NCI-H460 (cell line): ENCODE measurements around the gene ERG. TPM values are rescaled to one million over a fixed set of nuclear protein-coding genes. Genes with fewer than 3 reads are reported as not detected.

Experiments used
- DNase-seq: peaks from one replicate; pipeline ENCODE4 v3.0.0-alpha.2; 2016; ENCODE audit warnings: low read depth; ENCODE audit errors: extremely low read depth
- polyA plus RNA-seq: library from polyadenylated mRNA; depleted of rRNA; stranded (reverse); fragments of >200 nt; gene quantifications from 2 replicates; pipeline ENCODE4 v1.2.3, GENCODE V29; 2014; cell fraction: nucleus; rRNA removed
- total RNA-seq: library from RNA; depleted of rRNA; stranded (reverse); fragments of >200 nt; shearing (Covaris generic); gene quantifications from 2 replicates; pipeline ENCODE4 v1.2.3, GENCODE V29; 2014; rRNA removed

ERG gene, protein sequence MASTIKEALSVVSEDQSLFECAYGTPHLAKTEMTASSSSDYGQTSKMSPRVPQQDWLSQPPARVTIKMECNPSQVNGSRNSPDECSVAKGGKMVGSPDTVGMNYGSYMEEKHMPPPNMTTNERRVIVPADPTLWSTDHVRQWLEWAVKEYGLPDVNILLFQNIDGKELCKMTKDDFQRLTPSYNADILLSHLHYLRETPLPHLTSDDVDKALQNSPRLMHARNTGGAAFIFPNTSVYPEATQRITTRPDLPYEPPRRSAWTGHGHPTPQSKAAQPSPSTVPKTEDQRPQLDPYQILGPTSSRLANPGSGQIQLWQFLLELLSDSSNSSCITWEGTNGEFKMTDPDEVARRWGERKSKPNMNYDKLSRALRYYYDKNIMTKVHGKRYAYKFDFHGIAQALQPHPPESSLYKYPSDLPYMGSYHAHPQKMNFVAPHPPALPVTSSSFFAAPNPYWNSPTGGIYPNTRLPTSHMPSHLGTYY
- total RNA-seq = not detected in 2 replicates
- polyA plus RNA-seq = not detected in 2 replicates

DNA sequence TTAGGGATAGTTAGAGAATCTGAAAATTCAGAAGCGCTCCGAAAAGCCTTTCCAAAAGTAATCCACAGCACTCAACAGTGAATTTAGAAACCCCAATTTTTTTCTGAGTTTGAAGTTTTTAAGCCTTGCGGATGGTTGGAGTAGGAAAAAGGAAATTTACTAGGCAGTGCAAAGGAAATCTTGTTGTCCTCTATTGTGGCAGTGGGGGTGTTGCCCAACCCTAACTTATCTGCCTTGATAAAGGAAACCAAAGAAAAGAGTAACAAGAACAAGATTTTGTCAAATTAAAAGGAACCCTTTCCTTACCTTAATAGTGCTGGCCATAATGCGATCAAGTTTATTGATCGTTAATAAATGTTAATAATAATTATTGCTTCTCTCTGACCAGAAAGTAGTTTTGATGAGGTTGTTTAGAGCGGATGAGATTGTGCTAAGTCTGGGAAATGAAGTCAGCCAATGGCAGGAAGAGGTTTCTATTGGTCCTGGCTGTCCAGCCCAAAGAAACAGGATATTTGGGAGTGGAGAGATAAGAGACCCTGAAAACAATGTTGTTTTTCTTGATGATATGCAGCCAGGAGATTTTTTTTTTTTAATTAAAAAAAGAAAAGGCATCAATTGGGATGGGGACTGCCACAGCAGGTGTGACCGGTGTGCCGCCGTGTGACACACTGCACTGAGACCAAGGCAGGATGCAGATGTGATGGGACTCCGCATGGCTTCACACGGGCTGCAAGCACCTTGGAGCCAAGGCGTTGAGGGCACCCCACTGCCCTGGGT, at the start of gene ERG:
Gene ERG (minus strand): TSS at position 421 of the 777 bp plus-strand sequence. CDS start 97 bp downstream, at position 324.
- DNase-seq = no peak

DNA sequence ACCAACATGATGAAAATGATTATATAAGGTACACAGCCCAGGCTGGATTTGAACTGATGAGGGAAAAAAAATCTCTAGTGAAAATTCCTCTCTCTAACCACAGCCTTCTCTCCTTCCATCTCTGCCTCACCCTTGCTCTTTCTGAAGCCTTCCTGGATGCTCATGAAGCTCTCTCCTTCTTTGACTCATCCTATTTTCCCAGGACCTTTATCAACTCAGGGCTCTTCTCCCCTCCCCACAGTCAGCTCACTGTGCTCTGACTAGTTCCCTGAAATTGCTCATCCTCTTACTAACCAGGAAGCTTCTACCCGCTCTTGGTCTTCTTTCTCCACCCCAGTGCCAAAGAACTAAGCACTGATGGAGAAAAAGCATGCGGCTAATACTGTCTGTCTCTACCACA, 46.4 kb upstream of the ERG start:
- no peak for DNase-seq

DNA sequence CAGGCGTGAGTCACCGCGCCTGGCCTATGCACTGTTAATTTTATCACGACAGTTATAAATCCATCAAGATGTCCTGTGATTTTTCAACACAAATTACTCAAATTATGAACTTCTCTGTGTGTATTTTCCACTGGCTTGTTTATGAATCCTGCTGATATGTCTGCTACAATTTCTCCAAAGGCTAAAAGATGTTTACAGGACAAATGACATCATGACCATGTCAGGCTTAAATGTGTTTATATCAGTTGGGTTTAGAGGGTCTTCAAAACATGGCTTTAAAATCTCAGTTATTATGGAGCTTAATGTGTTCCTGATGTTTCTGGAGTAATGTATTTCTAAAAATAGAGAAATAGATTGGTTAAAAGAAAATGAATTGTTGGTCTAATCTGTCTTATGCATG, 44.0 kb upstream of the ERG start:
- no peak for DNase-seq

DNA sequence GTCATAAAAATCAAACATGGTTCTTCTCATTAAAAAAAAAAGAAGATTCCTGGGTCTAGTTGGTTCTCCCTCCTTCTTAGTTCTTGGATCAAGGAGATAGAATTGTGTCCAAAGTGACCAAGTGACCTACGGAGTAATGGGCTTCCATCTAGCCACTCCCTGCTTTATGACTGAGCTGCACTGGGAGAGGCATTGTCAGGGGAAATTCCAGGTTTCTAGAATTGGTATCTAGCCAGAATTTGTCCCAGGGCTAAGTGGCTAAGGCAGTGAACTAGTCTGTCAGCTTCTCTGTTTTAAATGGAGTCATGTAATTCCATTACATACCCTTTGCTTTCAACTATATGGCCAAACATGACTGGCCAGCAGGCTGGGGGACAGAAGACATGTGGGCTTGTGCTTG, 40.1 kb upstream of the ERG start:
- no peak for DNase-seq

DNA sequence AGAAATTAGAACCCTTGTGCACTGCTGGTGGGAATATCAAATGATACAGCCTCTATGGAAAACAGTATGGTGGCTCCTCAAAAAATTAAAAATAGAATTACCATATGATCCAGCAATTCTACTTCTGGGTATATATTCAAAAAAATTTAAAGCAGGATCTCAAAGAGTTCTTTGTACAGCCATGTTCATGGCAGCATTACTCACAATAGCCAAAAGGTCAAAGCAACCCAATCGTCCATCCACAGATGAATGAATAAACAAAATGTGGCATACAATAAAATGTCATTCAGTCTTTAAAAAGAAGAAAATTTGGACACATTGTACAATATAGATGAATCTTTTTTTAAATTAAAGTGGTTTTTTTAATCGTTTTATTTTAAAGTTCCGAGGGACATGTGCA, 36.3 kb upstream of the ERG start:
- no peak for DNase-seq

DNA sequence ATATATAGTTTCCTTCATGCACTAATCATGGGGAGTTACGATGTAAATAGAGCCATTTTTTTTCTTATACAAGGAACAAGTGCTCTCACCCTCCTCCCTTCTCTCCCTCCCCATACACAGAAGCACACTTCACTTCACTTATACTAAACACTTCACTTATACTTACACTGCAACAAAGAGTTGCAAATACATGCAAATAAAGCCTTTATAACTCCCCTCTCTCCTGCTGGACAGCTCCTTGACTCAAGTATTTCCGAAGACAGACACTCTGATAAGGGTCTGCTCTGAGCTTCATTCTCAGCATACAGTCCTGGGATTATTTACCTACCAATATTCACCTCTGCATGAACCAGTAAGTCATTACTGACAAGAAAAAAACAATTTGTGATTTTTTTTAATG, 35.6 kb upstream of the ERG start:
- no peak for DNase-seq

DNA sequence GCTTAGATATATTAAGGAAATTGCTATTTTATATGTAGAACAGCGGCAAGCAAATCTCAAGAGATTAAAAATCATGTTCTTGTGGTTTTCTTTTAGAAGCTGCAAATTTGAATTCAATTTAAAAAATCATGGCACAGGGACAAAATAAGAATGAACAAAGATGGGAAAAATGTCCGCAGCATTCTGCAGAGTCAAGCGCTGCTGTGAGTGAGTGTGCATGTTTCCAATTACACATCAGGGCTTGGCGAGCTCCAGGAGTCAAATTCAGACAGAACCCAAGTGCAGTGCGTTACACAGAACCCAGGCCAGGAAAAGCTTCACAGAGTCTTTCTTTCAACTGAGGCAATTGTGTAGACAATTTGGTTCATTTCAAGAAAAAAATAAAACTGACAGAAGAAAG, 33.3 kb upstream of the ERG start:
- DNase-seq = no peak

DNA sequence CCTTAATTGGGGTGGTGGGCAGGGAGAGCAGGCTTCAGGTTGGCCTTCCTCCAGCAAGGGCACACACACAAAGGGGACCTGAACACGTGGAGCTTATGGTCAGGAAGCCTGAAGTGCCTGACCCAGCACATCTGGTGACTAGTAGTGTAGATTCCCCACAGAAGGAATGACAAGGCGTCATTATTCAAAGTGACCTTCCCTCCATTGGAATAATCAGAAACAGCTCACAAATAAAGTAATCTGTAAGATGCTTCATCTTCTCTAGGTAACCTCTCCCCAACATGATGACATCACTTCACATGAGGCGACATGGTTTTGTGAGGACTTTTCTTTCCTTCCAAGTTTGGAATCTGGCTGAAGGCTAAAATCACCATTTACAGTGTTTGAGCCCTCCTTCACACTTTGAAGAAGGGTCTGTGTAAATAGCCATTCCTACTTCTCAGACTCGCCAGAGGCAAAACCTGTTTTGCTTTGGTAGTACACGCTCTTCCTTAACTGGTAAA, 32.8 kb upstream of the ERG start:
- no peak for DNase-seq

DNA sequence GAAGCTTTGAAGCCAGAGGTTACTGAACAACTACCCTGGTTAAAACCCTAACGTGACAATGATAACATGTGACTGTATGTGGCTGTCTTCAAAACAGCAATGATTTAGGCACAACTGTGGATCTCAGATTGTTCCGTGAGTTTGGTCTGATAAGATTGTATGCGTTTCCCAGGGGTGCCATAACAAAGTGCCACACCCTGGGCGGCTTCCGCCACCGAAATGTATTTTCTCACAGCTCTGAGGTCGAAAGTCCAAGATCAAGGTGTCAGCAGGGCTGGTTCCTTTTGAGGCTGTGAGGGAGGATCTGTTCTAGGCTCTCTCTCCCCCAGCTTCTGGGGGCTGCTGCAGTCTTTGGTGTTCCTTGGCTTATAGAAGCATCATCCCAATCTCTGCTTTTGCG, 29.5 kb upstream of the ERG start:
- no peak for DNase-seq

DNA sequence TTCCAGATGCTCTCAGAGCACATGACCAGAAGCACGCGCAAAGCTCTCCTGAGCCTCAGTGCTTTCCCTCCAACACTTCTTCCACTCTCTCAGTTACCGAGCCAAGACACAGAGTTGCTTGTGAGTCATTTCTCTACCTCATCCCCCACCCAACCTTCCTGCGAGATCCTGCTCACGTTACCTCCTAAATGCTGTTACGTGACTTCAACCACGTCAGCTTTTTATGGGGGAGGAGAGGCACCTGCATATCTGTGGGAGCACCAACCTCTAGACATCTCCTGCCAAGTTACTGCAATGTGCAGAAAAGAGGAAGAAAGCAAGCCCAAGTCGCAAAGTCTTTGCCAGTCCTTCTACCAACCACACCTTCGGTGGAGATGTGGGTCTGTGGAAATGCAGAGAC, 27.2 kb upstream of the ERG start:
- DNase-seq = no peak

DNA sequence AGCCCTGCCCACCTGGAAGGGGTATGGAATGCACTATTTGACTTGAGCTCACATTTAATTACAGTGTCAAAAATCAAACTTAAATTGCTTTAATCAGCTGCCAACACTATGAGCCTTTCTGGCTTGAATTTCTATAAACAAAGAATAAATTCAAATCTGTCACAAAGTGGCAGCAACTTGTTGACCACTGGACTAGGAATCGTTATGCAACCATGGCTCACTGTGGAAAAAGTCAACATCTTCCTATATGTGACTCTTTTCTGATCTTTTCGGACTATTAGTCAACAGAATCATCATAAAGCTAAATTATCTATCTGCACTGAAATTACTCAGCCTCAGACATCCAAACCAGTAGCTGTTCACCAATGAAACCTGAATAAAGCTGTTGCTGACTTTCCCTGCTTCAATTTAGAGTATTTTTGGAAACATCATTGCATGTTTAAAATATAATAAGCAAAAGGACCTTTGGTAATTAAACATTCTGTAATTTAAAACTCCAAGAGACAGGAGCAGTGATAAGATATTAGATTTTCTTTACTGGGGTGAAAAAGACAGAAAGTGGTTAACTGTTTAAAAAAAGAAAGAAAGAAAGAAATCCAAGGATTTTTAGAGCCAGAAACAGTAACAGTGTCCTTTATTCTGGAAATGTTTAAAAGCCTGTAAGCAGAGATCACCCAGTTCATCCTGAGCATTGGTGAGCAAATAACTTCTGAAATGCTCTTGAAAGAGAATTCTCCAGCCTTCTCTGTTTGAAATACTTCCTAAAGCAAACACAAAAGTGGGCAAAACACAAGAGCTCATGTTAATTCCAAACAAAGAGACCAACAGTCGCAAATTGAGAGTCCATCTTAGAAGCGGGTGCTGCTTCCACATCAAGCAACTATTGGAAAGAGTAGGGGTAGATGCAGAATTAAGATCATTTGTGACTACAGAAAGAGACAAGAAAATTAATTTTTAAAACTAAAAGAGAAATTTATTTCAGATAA, 26.2 kb upstream of the ERG start:
- DNase-seq = no peak

DNA sequence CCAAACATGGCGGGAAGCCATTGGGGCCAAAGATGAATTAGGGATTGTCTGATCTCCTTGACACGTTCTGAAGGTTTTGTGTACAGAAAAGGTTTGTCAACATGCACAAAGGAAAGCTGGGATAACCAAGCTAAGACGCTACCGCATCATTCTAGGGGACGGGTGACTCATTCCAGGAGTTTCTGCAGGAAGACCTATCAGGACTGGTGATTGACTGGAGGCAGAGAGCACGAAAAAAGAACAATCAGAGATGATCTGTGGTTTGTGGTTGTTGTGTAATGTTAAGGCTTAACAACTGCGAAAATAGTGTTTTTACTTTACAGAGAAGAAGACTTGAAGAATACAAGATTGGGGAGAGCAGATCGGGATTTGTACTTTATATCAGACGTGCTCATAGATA, 22.2 kb upstream of the ERG start:
- DNase-seq = no peak

DNA sequence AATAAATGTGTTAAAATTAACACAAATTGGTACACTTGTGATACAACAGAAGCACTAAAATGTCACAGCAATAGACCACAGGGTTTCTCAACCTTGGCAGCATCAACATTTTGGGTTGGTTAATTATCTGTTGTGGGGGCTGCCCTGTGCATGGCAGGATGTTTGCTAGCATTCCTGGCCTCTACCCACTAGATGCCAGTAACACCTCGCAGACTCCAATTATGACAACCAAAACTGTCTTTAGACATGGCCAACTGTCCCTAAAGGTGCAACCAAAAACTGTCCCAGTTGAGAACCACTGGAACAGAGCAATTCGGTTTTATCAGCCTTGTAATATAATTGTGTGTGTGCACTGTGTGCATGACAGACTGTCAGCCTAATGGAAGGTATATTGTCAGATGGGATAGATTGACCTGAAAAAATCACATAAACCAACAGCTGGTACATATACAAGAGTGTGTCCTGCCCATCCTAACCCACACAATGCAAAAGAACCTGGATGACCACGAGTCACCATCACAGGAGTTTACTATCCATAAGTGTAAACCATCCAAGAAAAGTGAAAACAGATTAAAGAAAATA, 13.5 kb upstream of the ERG start:
- DNase-seq = no peak

DNA sequence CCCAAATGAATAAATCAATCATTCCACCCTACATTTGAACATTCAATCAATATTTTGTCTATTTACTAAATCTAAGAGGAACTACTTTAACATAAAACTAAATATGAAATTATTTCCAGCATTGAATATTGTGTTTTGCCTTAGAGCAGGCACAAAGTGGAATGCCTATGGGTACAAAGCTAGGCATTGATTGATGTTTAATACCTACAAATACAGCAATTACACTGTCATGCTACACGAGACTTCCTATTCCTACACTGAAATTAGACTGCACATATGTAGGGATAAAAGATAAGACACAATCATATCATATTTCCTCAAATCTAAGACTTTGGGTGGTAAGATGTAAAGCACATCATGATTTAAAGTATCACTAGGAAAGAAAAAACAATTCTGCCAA, 12.9 kb upstream of the ERG start:
- DNase-seq = no peak

DNA sequence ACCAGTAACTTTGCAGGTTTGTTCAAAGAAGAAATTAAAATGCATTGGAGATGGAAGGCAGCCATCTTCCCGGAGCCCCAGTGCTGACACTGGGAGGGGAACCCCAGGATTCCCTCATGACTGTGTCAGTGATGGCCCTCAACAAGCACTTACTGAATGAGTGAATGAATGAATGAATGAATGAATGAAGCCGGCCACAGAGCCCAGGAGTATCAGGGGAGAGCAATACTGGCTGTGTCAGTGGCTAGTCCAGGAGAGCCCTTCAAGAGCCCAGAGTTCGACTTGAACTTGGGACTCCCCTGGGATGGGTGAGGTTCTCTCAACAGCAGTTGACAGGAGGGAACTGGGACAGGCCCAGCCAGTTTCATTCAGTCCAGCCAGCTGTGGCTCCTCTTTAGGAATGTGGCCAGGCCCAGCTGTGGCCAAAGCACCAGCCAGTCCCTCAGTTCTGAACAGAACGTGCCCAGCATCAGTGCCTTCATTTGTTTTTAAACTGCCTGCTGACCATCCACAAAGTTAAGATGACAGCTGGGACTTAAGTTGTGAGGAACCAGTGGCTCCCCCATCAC, 9.2 kb upstream of the ERG start:
- DNase-seq = no peak

DNA sequence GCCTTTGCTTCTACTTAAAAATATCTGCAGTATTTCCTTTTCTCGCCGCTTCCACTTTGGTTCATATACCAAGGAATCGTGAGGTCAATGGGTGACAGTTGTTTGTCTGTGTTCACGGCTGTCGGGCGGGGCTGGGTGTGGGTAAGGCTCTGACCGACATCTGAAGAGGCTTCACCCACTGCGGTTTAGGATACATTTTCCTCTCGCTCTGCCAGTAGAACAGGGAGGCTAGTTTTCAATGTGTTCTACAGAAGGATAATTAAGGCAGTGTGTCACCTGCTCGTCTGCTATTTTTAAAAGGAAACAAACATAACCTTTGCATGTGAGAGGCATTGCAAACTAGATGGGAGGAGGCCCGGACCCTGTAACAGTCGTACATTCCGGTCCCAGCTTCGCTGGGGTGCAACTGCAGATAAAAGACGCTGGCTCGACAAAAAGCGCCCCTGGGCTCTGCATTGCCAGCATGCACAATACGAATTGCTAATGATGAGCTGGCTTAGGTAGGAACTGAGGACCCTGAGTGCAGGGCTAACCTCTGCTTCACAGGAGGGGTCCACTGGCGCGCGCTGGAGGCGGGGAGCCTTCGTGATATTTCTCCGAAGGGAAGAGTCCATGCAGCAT, 8.5 kb upstream of the ERG start:
- no peak for DNase-seq

DNA sequence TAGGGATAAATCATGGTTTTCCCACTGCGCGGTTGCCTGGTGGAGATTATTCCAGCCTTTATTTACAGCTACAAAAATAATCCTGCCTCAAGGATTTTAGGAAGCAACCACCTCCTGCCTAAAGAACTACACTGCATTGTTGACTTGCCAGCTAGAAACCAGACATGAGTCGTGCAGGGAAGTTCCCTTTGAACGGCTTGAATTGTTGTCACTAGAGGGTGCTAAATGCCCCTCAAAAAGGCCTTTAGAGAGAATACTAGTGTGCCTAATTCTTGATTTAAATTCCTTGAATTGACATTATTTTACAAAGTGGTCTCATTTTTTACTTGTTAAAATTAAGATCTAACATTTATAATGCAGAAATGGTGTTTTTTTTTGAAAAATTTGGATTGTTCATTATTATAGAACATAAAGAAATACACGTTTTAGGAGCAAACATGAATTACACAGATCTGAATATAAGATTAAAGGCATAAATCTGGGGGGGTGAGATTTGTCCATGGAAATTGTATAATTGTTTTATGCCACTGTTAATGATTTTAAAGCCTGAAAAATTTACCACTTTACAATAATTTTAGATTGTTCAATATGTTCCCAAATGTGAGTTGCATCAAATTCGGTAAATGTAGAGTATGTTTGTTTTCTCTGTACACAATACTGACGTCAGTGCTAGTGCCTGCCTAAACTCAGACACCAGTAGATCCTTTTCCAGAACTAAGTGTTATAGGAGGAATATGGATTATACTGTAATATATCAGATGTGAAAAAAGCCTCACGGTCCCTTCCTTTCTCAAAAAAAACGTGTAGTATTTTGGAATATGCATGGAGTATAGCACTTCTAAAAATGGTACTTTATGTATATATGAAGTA, 7.6 kb upstream of the ERG start:
- peak; percentile 41 for DNase-seq

DNA sequence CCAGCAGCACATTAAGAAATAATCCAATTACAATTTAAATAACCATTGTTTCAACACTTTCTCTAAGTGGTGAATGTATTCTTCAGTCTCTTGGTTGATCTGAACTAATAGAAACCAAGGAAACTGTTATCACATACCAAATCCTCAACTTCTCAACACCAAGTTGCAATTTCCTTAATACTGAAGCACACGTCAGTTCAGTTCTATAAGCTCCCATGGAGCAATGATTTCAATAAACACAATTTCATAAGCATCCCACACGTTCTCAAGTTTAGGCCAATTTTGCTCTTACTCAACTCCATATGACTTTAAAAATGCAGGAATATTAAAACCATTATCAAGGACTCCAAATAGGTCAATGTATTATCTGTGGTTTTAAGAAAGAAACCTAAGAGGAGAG, 5.8 kb upstream of the ERG start:
- no peak for DNase-seq
